ENCODE data around the gene RFTN1. TPM values are rescaled to one million over a fixed set of nuclear protein-coding genes. Genes with fewer than 3 reads are reported as not detected.

Gene RFTN1
- total and polyA plus RNA-seq, 10 of the 15 experiments (the other 5 are each of a cell fraction or from before 2014, with no cell fraction given), result 20.6 to 213 (median 147) TPM

GRCh38 chr3:16364963-16365362 lies 148.5 kb downstream of the RFTN1 start (continued):
- TF ChIP-seq BCLAF1 (IDR thresholded peaks at IDR 0.05) (no peak), BACH1 (IDR thresholded peaks at IDR 0.05; ENCODE audit: borderline replicate concordance) (no peak), POLR2AphosphoS5 (IDR thresholded peaks at IDR 0.05; ENCODE audit: low read length) (no peak), YBX1 (IDR thresholded peaks at IDR 0.05) (no peak), CEBPB (IDR thresholded peaks at IDR 0.05; ENCODE audit: borderline replicate concordance in 1 of 2, low read depth in 2 of 2, low read length in 2 of 2) (no peak), IRF4 (IDR thresholded peaks at IDR 0.05; ENCODE audit: low read depth, low read length) (no peak), ZZZ3 (IDR thresholded peaks at IDR 0.05; ENCODE audit: control insufficient read depth, insufficient read length, low read depth) (no peak), ATF2 (IDR thresholded peaks at IDR 0.05; ENCODE audit: low read length) (no peak)

- DNase-seq (ENCODE audit: low read depth, low spot score) (no peak), ATAC-seq (no peak), FAIRE-seq (no peak)
- Histone ChIP-seq H2AFZ (ENCODE audit: control insufficient read depth, low read depth, low read length) (no peak overlapping the region), H3K27ac (ENCODE audit: control insufficient read depth, insufficient read depth) (no peak overlapping the region), H3K27me3 (replicated peaks in 1 of 2; ENCODE audit: control insufficient read depth in 2 of 2, insufficient read depth in 2 of 2, low read length in 1 of 2) (no peaks in the 10 kb centered on the region), H4K20me1 (ENCODE audit: control insufficient read depth, insufficient read depth) (no peaks in the 10 kb centered on the region), H3K36me3 (ENCODE audit: control insufficient read depth in 2 of 2, insufficient read depth in 2 of 2, low read length in 1 of 2) (peaks cover 23 to 42% of the 10 kb centered on the region in 2 experiments), H3K79me2 (ENCODE audit: control insufficient read depth, insufficient read depth, low read length) (peaks cover 2% of the 10 kb centered on the region; the same call in 1 of the 2 replicates), H3K9me3 (replicated peaks; ENCODE audit: control insufficient read depth, insufficient read depth, low read length) (no peaks in the 10 kb centered on the region), H3K4me1 (ENCODE audit: control insufficient read depth, insufficient read depth, low read length) (peaks cover 7% of the 10 kb centered on the region; the same call in 1 of the 2 replicates), H3K4me2 (ENCODE audit: control insufficient read depth, insufficient read depth) (no peak overlapping the region), H3K9ac (ENCODE audit: control insufficient read depth, insufficient read depth, low read length) (no peak overlapping the region), H3K4me3 (no peak overlapping the region)
- ChIA-PET POLR2A (interaction anchor here (0.8 kb wide), 1 partner anchor 134 kb away, joined by 3 read pairs; no protein-coding TSS in a partner anchor), RAD21 (ENCODE audit: unreplicated experiment) (interaction anchor here (0.7 to 1.5 kb wide), 4 partner anchors 15 to 132 kb away, joined by 3 read pairs; no protein-coding TSS in a partner anchor), SMC1A (ENCODE audit: uncharacterized antibody, unreplicated experiment) (interaction anchor here (0.8 to 2.0 kb wide), 12 partner anchors 13 to 171 kb away, joined by 3 to 7 read pairs (median 4); no protein-coding TSS in a partner anchor), CTCF (interaction anchor here (0.7 to 2.0 kb wide), 8 partner anchors 11 to 314 kb away, joined by 3 to 5 read pairs (median 4); no protein-coding TSS in a partner anchor)
- WGBS (ENCODE audit: insufficient coverage, insufficient replicate concordance, low lambda C conversion rate, missing lambda C conversion rate), result 65% methylated on average over 4 of the region's 4 CpGs
- in situ Hi-C loops (cut with MboI) (no loop called here), intact Hi-C loops (cut with micrococcal nuclease; ENCODE audit: unreplicated experiment) (no loop called here)
- BruUV-seq (replicated peaks), result no TSS peak
- TF ChIP-seq ZNF274 (IDR thresholded peaks at IDR 0.05; ENCODE audit: insufficient read depth, insufficient read length) (no peak), TARDBP (IDR thresholded peaks at IDR 0.05; ENCODE audit: borderline replicate concordance) (no peak), ZBED1 (IDR thresholded peaks at IDR 0.05; ENCODE audit: borderline replicate concordance) (no peak), CEBPZ (IDR thresholded peaks at IDR 0.05; ENCODE audit: low read depth, low read length) (no peak), FOXK2 (IDR thresholded peaks at IDR 0.05) (no peak), RBBP5 (conservative IDR thresholded peaks at IDR 0.05) (no peak)
These were observed 149.2 kb downstream of the RFTN1 start for GRCh38 chr3:16364323-16364722.
